Neural progenitor cell (in vitro differentiated cells): Measurements from ENCODE around the gene PDE8B.

Experiments
- EZH2 ChIP-seq: fragments of 200-600 bp; sonication (generic); IDR thresholded peaks from 2 replicates; pipeline ENCODE4 v1.6.1; 2017; ENCODE audit warnings: antibody characterized with exemption, mild to moderate bottlenecking, moderate library complexity
- EZH2phosphoT487 ChIP-seq: fragments of 200-600 bp; sonication (generic); IDR thresholded peaks from 2 replicates; pipeline ENCODE4 v1.6.1; 2017; ENCODE audit warnings: antibody characterized with exemption
- TF ChIP-seq, protein P1 (sequence below): fragments of 200-600 bp; sonication (generic); IDR thresholded peaks from 2 replicates; pipeline ENCODE4 v1.5.1; 2017; ENCODE audit warnings: antibody characterized with exemption, mild to moderate bottlenecking

DNA sequence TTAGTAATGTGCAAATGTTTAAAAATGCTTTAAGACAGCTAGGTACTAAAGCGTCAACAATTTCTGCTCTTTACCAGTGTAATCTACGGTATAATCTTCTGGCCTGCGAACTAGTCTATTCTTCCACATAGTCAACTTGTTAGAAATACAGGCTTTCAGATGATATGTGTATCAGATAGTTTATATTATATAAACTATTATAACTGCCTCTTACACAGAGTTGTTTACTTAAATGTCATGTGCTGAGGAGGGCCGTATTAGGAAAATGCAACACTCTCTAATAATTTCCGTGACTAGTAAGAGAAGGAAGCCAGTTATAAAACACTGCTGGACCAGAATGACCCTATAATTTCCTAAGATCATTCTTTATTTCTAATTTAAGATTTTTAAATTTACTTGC lies 218.0 kb downstream of the PDE8B start:
- no peak for TF ChIP-seq EZH2phosphoT487
- TF ChIP-seq, protein P1, sequence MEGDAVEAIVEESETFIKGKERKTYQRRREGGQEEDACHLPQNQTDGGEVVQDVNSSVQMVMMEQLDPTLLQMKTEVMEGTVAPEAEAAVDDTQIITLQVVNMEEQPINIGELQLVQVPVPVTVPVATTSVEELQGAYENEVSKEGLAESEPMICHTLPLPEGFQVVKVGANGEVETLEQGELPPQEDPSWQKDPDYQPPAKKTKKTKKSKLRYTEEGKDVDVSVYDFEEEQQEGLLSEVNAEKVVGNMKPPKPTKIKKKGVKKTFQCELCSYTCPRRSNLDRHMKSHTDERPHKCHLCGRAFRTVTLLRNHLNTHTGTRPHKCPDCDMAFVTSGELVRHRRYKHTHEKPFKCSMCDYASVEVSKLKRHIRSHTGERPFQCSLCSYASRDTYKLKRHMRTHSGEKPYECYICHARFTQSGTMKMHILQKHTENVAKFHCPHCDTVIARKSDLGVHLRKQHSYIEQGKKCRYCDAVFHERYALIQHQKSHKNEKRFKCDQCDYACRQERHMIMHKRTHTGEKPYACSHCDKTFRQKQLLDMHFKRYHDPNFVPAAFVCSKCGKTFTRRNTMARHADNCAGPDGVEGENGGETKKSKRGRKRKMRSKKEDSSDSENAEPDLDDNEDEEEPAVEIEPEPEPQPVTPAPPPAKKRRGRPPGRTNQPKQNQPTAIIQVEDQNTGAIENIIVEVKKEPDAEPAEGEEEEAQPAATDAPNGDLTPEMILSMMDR: no peak
- no peak for TF ChIP-seq EZH2
